Suprapubic skin (tissue), 3 donors: ENCODE measurements around the gene PTTG1IP.
"Not testable (repeated sequence)": the region's sequence is repeated elsewhere in the genome, so short reads cannot be mapped to it uniquely, and the experiment has no call there.

ENCODE experiments used
- CTCF ChIP-seq, 2 donors: fragments of 200-600 bp in 1 of 2; fragments of 450-650 bp in 1 of 2; sonication (generic) in 1 of 2; IDR thresholded peaks; one replicate each; pipeline ENCODE4 v1.5.1; 2016 to 2019; ENCODE audit warnings: antibody characterized with exemption in 2 of 2, mild to moderate bottlenecking in 1 of 2, moderate library complexity in 1 of 2
- POLR2AphosphoS5 ChIP-seq, 3 donors: sonication (generic); formaldehyde crosslinking; IDR thresholded peaks; one replicate each; pipeline ENCODE4 v1.6.1; 2017; ENCODE audit warnings: antibody characterized with exemption in 3 of 3

- TF ChIP-seq POLR2AphosphoS5, CTCF (IDR thresholded peaks at IDR 0.05): not testable (repeated sequence)
Measured at GRCh38 chr21:44912506-44913412, 39.3 kb upstream of the PTTG1IP start.
